Panc1 (cell line): ENCODE data around the gene SCAF8. TPM values are rescaled to one million over a fixed set of nuclear protein-coding genes. Genes with fewer than 3 reads are reported as not detected.
"Not testable (repeated sequence)": the region's sequence is repeated elsewhere in the genome, so short reads cannot be mapped to it uniquely, and the experiment has no call there.

Experiments
- ATAC-seq: fragments of 200-7000 bp; cut with Tn5 transposase; 2 replicates; pipeline ENCODE4 v1.9.1; 2020; ENCODE audit warnings: mild to moderate bottlenecking, moderate library complexity
- BruUV-seq: library from RNA; stranded (reverse); fragments of 400-500 nt; replicated peaks from 2 replicates; lab custom pipeline; 2021; lab: Mats Ljungman, UMichigan
- CTCF ChIA-PET: fragments of 300-600 bp; sonication (Branson Sonifier 250); formaldehyde crosslinking; loops from one replicate; lab custom pipeline; 2022; ENCODE audit warnings: antibody characterized with exemption; lab: Charles Lee
- POLR2A ChIA-PET: fragments of 300-600 bp; sonication (Branson Sonifier 250); formaldehyde crosslinking; loops from one replicate; lab custom pipeline; 2022; ENCODE audit warnings: antibody characterized with exemption; lab: Charles Lee
- DNase-seq: peaks from one replicate; pipeline ENCODE4 v3.0.0-alpha.2; 2010; ENCODE audit warnings: low read depth, low spot score
- H3K27ac ChIP-seq: 2 replicates; pipeline ENCODE4 v1.5.1; 2011; ENCODE audit warnings: mild to moderate bottlenecking, low read length, inconsistent platforms
- H3K27me3 ChIP-seq: fragments of 200-500 bp; sonication (Bioruptor generic); 2 replicates; pipeline ENCODE4 v1.6.0; 2014; ENCODE audit warnings: low read length, inconsistent platforms; ENCODE audit not compliant: control insufficient read depth, insufficient read depth
- H3K36me3 ChIP-seq: fragments of 200-500 bp; sonication (Bioruptor generic); 2 replicates; pipeline ENCODE4 v1.5.1; 2014; ENCODE audit warnings: inconsistent platforms, mild to moderate bottlenecking, low read length, moderate library complexity; ENCODE audit not compliant: control insufficient read depth, insufficient read depth
- H3K4me1 ChIP-seq: 2 replicates; pipeline ENCODE4 v1.5.1; 2011; ENCODE audit warnings: inconsistent platforms, mild to moderate bottlenecking, low read length, moderate library complexity; ENCODE audit not compliant: control insufficient read depth, insufficient read depth
- H3K4me3 ChIP-seq, 2 experiments: 2 replicates each; pipeline ENCODE4 v1.5.1; 2011 to 2012; ENCODE audit warnings: low read depth in 2 of 2, low read length in 2 of 2, mild to moderate bottlenecking in 2 of 2, inconsistent platforms in 1 of 2, moderate library complexity in 1 of 2
- H3K9me3 ChIP-seq: fragments of 200-500 bp; sonication (Bioruptor generic); 2 replicates; pipeline ENCODE4 v1.5.1; 2014; ENCODE audit warnings: low read depth, mild to moderate bottlenecking, inconsistent platforms, low read length, moderate library complexity; ENCODE audit not compliant: control insufficient read depth, insufficient read depth
- POLR2AphosphoS5 ChIP-seq: IDR thresholded peaks from 2 replicates; pipeline ENCODE4 v1.6.1; 2012; ENCODE audit warnings: mild to moderate bottlenecking, low read depth, low read length, moderate library complexity
- SIN3A ChIP-seq: IDR thresholded peaks from 2 replicates; pipeline ENCODE4 v1.6.1; 2012; ENCODE audit warnings: low read depth, mild to moderate bottlenecking, low read length, moderate library complexity, borderline replicate concordance; ENCODE audit not compliant: insufficient read depth
- TCF7L2 ChIP-seq: IDR thresholded peaks from 2 replicates; pipeline ENCODE4 v1.6.1; 2011; ENCODE audit warnings: mild to moderate bottlenecking, low read depth, low read length, inconsistent platforms
- in situ Hi-C: cut with HindIII; loops from 2 replicates; pipeline ENCODE4 v1.10.0; 2016; ENCODE audit warnings: low sequenced_read_pairs, low pct_unique_long_range_greater_than_20kb
- intact Hi-C: fragments of 100-400 bp; cut with micrococcal nuclease; formaldehyde crosslinking; loops from one replicate; pipeline ENCODE4 v1.10.0; 2022; ENCODE audit not compliant: unreplicated experiment
- total RNA-seq: library from RNA; stranded (reverse); gene quantifications from one replicate; pipeline ENCODE4 v1.2.1, GENCODE V29; 2021; ENCODE audit not compliant: unreplicated experiment
- TF ChIP-seq, protein P1 (sequence below): fragments of 450-650 bp; IDR thresholded peaks from 2 replicates; pipeline ENCODE4 v1.5.1; 2017; ENCODE audit warnings: mild to moderate bottlenecking
- TF ChIP-seq, protein P2 (sequence below), 2 experiments: IDR thresholded peaks; 2 replicates each; pipeline ENCODE4 v1.6.1; 2011 to 2012; ENCODE audit warnings: low read depth in 2 of 2, control low read depth in 1 of 2, low read length in 1 of 2, mild to moderate bottlenecking in 1 of 2, moderate library complexity in 1 of 2; ENCODE audit not compliant: insufficient read depth in 1 of 2

Gene SCAF8
- total RNA-seq, 1 experiment from 2014 or later = 38.9 TPM

- ATAC-seq (no peak), DNase-seq (no peak)
- in situ Hi-C loops (no loop called here), intact Hi-C loops (no loop called here)
- BruUV-seq = no TSS peak
- Histone ChIP-seq H3K27ac (no peak overlapping the region), H3K9me3 (no peaks in the 10 kb centered on the region), H3K27me3 (no peaks in the 10 kb centered on the region), H3K4me1 (no peaks in the 10 kb centered on the region), H3K36me3 (peaks cover 53% of the 10 kb centered on the region), H3K4me3 (no peak overlapping the region)
- ChIA-PET POLR2A (interaction anchor here (0.7 kb wide), 1 partner anchor 100 kb away, joined by 3 read pairs; no protein-coding TSS in a partner anchor), CTCF (interaction anchor here (0.9 kb wide), 1 partner anchor 131 kb away, joined by 6 read pairs; no protein-coding TSS in a partner anchor)
- TF ChIP-seq, protein P1, sequence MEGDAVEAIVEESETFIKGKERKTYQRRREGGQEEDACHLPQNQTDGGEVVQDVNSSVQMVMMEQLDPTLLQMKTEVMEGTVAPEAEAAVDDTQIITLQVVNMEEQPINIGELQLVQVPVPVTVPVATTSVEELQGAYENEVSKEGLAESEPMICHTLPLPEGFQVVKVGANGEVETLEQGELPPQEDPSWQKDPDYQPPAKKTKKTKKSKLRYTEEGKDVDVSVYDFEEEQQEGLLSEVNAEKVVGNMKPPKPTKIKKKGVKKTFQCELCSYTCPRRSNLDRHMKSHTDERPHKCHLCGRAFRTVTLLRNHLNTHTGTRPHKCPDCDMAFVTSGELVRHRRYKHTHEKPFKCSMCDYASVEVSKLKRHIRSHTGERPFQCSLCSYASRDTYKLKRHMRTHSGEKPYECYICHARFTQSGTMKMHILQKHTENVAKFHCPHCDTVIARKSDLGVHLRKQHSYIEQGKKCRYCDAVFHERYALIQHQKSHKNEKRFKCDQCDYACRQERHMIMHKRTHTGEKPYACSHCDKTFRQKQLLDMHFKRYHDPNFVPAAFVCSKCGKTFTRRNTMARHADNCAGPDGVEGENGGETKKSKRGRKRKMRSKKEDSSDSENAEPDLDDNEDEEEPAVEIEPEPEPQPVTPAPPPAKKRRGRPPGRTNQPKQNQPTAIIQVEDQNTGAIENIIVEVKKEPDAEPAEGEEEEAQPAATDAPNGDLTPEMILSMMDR = no peak
- TF ChIP-seq SIN3A = no peak
- no peak for TF ChIP-seq TCF7L2
- TF ChIP-seq POLR2AphosphoS5 = no peak
- TF ChIP-seq, protein P2, sequence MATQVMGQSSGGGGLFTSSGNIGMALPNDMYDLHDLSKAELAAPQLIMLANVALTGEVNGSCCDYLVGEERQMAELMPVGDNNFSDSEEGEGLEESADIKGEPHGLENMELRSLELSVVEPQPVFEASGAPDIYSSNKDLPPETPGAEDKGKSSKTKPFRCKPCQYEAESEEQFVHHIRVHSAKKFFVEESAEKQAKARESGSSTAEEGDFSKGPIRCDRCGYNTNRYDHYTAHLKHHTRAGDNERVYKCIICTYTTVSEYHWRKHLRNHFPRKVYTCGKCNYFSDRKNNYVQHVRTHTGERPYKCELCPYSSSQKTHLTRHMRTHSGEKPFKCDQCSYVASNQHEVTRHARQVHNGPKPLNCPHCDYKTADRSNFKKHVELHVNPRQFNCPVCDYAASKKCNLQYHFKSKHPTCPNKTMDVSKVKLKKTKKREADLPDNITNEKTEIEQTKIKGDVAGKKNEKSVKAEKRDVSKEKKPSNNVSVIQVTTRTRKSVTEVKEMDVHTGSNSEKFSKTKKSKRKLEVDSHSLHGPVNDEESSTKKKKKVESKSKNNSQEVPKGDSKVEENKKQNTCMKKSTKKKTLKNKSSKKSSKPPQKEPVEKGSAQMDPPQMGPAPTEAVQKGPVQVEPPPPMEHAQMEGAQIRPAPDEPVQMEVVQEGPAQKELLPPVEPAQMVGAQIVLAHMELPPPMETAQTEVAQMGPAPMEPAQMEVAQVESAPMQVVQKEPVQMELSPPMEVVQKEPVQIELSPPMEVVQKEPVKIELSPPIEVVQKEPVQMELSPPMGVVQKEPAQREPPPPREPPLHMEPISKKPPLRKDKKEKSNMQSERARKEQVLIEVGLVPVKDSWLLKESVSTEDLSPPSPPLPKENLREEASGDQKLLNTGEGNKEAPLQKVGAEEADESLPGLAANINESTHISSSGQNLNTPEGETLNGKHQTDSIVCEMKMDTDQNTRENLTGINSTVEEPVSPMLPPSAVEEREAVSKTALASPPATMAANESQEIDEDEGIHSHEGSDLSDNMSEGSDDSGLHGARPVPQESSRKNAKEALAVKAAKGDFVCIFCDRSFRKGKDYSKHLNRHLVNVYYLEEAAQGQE (IDR thresholded peaks at IDR 0.05; ENCODE audit: insufficient read depth in 1 of 2, low read depth in 2 of 2, low read length in 1 of 2) = no peak
Observed at GRCh38 chr6:154806804-154807203, 73.6 kb downstream of the SCAF8 start.

DNA sequence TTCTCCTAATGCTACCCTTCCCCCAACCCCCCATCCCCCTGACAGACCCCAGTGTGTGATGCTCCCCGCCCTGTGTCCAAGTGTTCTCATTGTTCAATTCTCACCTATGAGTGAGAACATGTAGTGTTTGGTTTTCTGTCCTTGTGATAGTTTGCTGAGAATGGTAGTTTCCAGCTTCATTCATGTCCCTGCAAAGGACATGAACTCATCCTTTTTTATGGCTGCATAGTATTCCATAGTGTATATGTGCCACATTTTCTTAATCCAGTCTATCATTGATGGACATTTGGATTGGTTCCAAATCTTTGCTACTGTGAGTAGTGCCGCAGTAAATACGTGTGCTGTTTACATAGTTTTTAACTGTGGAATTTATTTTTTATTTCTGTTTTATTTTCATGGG lies 78.4 kb downstream of the SCAF8 start:
- H3K4me3 ChIP-seq, H3K4me1 ChIP-seq, DNase-seq, H3K27me3 ChIP-seq, H3K9me3 ChIP-seq, H3K27ac ChIP-seq, ATAC-seq, CTCF ChIA-PET, POLR2A ChIA-PET, intact Hi-C loops, in situ Hi-C loops, BruUV-seq: not testable (repeated sequence)
- peaks cover 45% of the 10 kb centered on the region for H3K36me3 ChIP-seq

- no peak for DNase-seq
- Histone ChIP-seq H3K36me3 (peaks cover 45% of the 10 kb centered on the region), H3K4me3 (no peak overlapping the region), H3K4me1 (no peaks in the 10 kb centered on the region), H3K27me3 (no peaks in the 10 kb centered on the region), H3K27ac (no peak overlapping the region), H3K9me3 (no peaks in the 10 kb centered on the region)
- ATAC-seq = no peak
- TF ChIP-seq, protein P1 = no peak
- TF ChIP-seq POLR2AphosphoS5 (no peak), SIN3A (no peak), TCF7L2 (no peak)
- TF ChIP-seq, protein P2 (IDR thresholded peaks at IDR 0.05; ENCODE audit: insufficient read depth in 1 of 2, low read depth in 2 of 2, low read length in 1 of 2) = no peak
- in situ Hi-C loops (no loop called here), intact Hi-C loops (no loop called here)
- BruUV-seq = no TSS peak
- ChIA-PET CTCF (no interaction called here), POLR2A (no interaction called here)
Observed at GRCh38 chr6:154814063-154814462, 80.8 kb downstream of the SCAF8 start.
